GM06990 (cell line): ENCODE data around the gene TSR1.

Experiments
- DNase-seq: peaks from one replicate; pipeline ENCODE4 v3.0.0-alpha.2; 2011; ENCODE audit not compliant: insufficient read length; ENCODE audit errors: extremely low read depth
- H3K27me3 ChIP-seq: replicated peaks from 2 replicates; pipeline ENCODE4 v1.6.0; 2011; ENCODE audit warnings: low read length; ENCODE audit not compliant: control insufficient read depth, insufficient read depth
- H3K36me3 ChIP-seq: 2 replicates; pipeline ENCODE4 v1.5.1; 2011; ENCODE audit warnings: low read length; ENCODE audit not compliant: control insufficient read depth, insufficient read depth
- H3K4me3 ChIP-seq: replicated peaks from 2 replicates; pipeline ENCODE4 v1.5.1; 2011; ENCODE audit warnings: low read depth, mild to moderate bottlenecking, control low read depth, low read length
- TF ChIP-seq, protein P1 (sequence below): IDR thresholded peaks from 2 replicates; pipeline ENCODE4 v1.5.1; 2011; ENCODE audit warnings: low read length, control low read depth, mild to moderate bottlenecking, inconsistent platforms; ENCODE audit not compliant: insufficient read depth, poor library complexity, severe bottlenecking

The TSR1 gene

DNA sequence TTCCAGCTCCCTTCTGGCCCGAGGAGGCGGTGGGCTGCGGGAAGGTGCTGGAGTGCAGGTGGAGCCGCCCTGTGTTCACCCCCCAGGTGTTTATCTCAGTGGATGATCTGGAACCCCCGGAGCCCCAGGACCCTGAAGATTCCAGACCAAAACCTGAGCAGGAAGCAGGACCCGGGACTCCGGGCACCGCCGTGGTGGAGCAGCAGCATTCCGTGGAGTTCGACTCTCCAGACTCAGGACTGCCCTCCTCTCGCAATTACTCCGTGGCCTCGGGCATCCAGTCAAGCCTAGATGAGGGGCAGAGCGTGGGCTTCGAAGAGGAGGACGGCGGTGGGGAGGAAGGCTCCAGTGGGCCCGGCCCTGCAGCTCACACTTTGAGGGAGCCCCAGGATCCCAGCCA lies 39.1 kb upstream of the TSR1 start:
- Histone ChIP-seq H3K27me3 (no peaks in the 10 kb centered on the region), H3K4me3 (no peak overlapping the region), H3K36me3 (peaks cover 6% of the 10 kb centered on the region)
- no peak for DNase-seq
- TF ChIP-seq, protein P1, sequence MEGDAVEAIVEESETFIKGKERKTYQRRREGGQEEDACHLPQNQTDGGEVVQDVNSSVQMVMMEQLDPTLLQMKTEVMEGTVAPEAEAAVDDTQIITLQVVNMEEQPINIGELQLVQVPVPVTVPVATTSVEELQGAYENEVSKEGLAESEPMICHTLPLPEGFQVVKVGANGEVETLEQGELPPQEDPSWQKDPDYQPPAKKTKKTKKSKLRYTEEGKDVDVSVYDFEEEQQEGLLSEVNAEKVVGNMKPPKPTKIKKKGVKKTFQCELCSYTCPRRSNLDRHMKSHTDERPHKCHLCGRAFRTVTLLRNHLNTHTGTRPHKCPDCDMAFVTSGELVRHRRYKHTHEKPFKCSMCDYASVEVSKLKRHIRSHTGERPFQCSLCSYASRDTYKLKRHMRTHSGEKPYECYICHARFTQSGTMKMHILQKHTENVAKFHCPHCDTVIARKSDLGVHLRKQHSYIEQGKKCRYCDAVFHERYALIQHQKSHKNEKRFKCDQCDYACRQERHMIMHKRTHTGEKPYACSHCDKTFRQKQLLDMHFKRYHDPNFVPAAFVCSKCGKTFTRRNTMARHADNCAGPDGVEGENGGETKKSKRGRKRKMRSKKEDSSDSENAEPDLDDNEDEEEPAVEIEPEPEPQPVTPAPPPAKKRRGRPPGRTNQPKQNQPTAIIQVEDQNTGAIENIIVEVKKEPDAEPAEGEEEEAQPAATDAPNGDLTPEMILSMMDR: no peak

DNA sequence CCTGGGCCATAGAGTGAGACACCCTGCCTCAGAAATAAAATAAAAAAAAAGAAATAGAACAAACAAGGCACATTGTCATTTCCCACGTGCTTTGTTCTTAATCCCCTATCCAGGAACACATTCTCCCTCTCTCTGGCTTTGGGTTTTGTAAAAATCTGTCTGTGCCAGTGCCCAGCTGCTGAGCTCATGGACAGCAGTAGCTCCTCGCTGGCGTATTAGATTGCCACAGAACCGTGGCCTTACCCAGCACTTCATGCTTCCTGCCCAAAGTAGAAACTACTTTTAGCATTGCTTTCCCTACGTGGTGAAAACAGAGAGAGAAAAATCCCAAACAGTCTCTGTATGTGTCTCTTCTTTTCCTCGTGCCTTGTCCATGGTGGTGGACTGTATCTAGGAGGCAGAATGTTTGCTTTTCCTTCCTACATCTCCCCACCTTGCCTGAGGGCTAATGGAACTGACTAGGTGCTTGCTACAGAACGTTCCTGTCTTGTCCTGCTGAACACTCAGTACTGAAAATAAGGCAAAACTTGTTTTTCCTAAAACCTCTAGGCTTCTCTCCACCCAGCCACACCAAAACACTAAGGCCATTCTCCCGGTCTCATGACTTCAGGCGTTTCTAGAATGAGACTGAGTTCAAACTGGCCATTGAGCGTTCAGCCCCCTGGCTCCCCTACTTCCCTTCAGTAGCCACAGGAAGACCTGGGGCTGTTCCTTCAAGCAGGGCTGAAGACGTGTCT lies 38.5 kb upstream of the TSR1 start:
- TF ChIP-seq, protein P1: no peak
- Histone ChIP-seq H3K36me3 (peaks cover 6% of the 10 kb centered on the region), H3K27me3 (no peaks in the 10 kb centered on the region)

DNA sequence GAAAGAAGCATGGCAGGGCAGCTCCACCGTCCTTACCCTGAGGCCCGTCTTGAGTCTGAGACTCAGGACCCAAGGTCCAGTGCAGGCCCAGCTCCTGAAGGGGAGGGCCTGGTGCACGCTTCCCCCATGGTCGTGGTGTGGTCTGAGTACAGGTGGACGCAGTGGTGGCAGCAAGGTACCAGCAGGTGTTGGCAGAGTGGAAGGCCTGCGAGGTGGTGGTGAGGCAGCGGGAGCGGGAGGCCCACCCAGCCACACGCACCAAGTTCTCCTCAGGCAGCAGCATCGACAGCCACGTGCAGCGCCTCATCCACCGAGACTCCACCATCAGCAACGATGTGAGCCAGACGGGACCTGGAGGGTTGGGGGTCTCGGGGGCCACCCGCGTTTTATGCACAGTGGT lies 36.9 kb upstream of the TSR1 start:
- Histone ChIP-seq H3K27me3 (no peaks in the 10 kb centered on the region), H3K36me3 (peaks cover 6% of the 10 kb centered on the region), H3K4me3 (no peak overlapping the region)
- TF ChIP-seq, protein P1: no peak
- DNase-seq: no peak

More for the DNA sequence above, 38.5 kb upstream of the TSR1 start:
- no peak for DNase-seq
- H3K4me3 ChIP-seq: no peak overlapping the region

DNA sequence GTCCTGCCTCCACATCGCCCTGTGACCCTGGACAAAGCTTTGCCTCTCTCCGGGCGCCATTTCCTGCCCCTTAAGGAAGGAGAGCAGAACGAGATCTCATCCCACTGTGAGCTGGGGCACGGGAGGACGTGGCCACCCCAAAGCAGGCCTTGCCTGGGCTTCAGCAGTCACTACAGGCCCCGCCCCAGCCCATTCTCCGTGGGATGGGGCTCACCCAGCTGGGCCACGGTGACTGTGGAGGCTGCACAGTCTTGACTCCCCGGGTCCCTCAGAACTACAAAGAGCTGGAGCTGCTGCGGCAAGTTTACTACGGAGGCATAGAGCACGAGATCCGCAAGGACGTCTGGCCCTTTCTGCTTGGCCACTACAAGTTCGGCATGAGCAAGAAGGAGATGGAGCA lies 36.4 kb upstream of the TSR1 start:
- peaks cover 6% of the 10 kb centered on the region for H3K36me3 ChIP-seq
- DNase-seq: no peak
- TF ChIP-seq, protein P1: no peak
- H3K27me3 ChIP-seq: no peaks in the 10 kb centered on the region
- no peak overlapping the region for H3K4me3 ChIP-seq

DNA sequence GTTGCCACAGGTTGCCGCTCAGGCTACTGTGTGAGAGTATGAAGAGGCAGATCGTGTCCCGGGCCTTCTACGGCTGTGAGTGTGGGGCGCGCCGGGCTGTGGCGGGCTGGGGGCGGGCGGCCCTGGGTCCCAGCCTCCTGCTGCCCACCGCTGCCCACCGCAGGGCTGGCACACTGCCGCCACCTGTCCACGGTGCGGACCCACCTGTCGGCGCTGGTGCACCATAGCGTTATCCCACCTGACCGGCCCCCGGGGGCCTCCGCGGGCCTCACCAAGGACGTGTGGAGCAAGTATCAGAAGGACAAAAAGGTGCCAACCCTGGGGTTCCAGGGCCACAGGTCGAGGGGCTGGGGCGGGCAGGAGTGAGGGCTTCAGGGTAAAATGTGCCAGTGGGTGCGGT lies 35.9 kb upstream of the TSR1 start:
- H3K27me3 ChIP-seq: no peaks in the 10 kb centered on the region
- DNase-seq: no peak
- no peak overlapping the region for H3K4me3 ChIP-seq
- TF ChIP-seq, protein P1: no peak
- peaks cover 6% of the 10 kb centered on the region for H3K36me3 ChIP-seq
